ENCODE data around the gene GPANK1. TPM values are rescaled to one million over a fixed set of nuclear protein-coding genes. Genes with fewer than 3 reads are reported as not detected.

Gene GPANK1
- total and polyA plus RNA-seq, 9 donors, result 14.6 to 26.6 (median 17.7) TPM

DNA sequence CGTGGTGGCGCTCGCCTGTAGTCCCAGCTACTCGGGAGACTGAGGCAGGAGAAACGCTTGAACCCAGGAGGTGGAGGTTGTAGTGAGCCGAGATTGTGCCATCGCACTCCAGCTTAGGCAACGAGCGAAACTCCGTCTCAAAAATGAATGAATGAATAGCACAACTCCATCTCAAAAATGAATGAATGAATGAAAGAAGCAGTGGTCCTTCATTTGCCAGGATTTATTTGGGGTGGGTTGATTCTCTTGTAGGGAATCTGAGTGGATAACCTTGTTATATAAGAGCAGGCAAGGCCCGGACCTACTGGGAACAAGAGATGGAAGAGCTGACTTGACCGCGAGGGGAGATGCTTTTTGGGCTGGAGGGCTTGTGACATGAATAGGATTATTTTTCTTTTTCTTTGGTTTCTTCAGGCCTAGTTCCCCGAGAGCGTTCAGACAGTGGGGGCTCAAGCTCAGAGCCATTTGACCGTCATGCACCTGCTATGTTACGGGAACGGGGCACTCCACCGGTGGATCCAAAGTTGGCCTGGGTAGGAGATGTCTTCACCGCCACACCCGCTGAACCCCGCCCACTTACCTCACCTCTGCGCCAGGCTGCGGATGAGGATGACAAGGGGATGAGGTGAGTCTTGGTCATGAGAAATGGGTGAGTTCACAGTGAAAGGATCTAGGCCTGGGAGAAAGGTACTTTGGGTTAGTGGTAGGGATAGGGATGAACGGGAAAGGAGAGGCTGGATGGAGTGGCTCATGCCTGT is 34.4 kb downstream of the GPANK1 start:
- Histone ChIP-seq H3K27ac (no peak overlapping the region), H3K4me1 (ENCODE audit: insufficient read depth) (no peaks in the 10 kb centered on the region), H3K9me3 (no peaks in the 10 kb centered on the region), H3K4me3 (no peak overlapping the region), H3K36me3 (peaks cover 3% of the 10 kb centered on the region), H3K27me3 (no peaks in the 10 kb centered on the region)
- intact Hi-C loops (cut with DNase I), result no loop called here
- no peak for DNase-seq
- 87 to 90% (median 87%) methylated on average over 25 of the region's 25 CpGs for WGBS, 3 donors
- no peak for TF ChIP-seq EP300 (IDR thresholded peaks at IDR 0.05)
- no peak for TF ChIP-seq CTCF (IDR thresholded peaks at IDR 0.05)

DNA sequence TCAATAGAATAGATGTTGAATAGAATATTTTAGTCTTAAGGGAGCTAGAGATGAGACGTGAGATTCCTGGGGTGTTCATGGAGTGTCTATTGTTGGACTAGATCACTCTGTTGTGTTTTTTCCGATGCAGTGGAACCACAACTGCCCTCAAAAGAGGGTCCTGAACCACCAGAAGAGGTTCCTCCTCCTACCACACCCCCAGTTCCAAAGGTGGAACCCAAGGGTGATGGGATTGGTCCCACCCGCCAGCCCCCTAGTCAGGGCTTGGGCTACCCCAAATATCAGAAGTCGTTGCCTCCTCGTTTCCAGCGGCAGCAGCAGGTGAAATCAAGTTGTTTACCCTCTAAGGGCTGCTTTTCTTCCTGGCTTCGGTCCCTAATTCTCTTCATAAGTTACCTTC is 35.8 kb downstream of the GPANK1 start:
- no peaks in the 10 kb centered on the region for H3K27me3 ChIP-seq
- no peaks in the 10 kb centered on the region for H3K4me1 ChIP-seq (ENCODE audit: insufficient read depth)
- no peak for DNase-seq
- H3K27ac ChIP-seq, result no peak overlapping the region
- no peak overlapping the region for H3K4me3 ChIP-seq
- no peak for TF ChIP-seq POLR2A (IDR thresholded peaks at IDR 0.05)
- TF ChIP-seq EP300 (IDR thresholded peaks at IDR 0.05), result no peak
- no peak for TF ChIP-seq CTCF (IDR thresholded peaks at IDR 0.05)
- intact Hi-C loops (cut with DNase I), result no loop called here
- WGBS, 3 donors, result 78 to 87% (median 85%) methylated on average over 7 of the region's 7 CpGs
- H3K9me3 ChIP-seq, result no peaks in the 10 kb centered on the region
- no peaks in the 10 kb centered on the region for H3K36me3 ChIP-seq

GRCh38 chr6:31627690-31628287 is 37.0 kb downstream of the GPANK1 start:
- Histone ChIP-seq H3K27ac (no peak overlapping the region), H3K4me3 (no peak overlapping the region), H3K4me1 (ENCODE audit: insufficient read depth) (no peaks in the 10 kb centered on the region), H3K9me3 (no peaks in the 10 kb centered on the region), H3K27me3 (no peaks in the 10 kb centered on the region), H3K36me3 (no peaks in the 10 kb centered on the region)
- no peak for DNase-seq
- intact Hi-C loops (cut with DNase I), result no loop called here
- TF ChIP-seq CTCF (IDR thresholded peaks at IDR 0.05), result no peak
- TF ChIP-seq POLR2A (IDR thresholded peaks at IDR 0.05), result no peak
- no peak for TF ChIP-seq EP300 (IDR thresholded peaks at IDR 0.05)
- 96 to 97% (median 96%) methylated on average over 19 of the region's 19 CpGs for WGBS, 3 donors

- intact Hi-C loops (cut with DNase I), result no loop called here
- H3K36me3 ChIP-seq, result no peaks in the 10 kb centered on the region
Observed at GRCh38 chr6:31626952-31627351, 37.8 kb downstream of the GPANK1 start.

More at GRCh38 chr6:31626952-31627351, 37.8 kb downstream of the GPANK1 start:
- no peak overlapping the region for H3K27ac ChIP-seq
- no peak overlapping the region for H3K4me3 ChIP-seq
- no peaks in the 10 kb centered on the region for H3K27me3 ChIP-seq
- 81 to 84% (median 83%) methylated on average over 10 of the region's 10 CpGs for WGBS, 3 donors
- H3K9me3 ChIP-seq, result no peaks in the 10 kb centered on the region
- H3K4me1 ChIP-seq (ENCODE audit: insufficient read depth), result peaks cover 1% of the 10 kb centered on the region
- TF ChIP-seq POLR2A (IDR thresholded peaks at IDR 0.05) (no peak), CTCF (IDR thresholded peaks at IDR 0.05) (no peak), EP300 (IDR thresholded peaks at IDR 0.05) (no peak)
- DNase-seq, result no peak

All from ovary (tissue), 9 donors.